LHCN-M2 (cell line): Measurements from ENCODE around the gene ATF6. TPM values are rescaled to one million over a fixed set of nuclear protein-coding genes. Genes with fewer than 3 reads are reported as not detected.
"Not testable (repeated sequence)": the region's sequence is repeated elsewhere in the genome, so short reads cannot be mapped to it uniquely, and the experiment has no call there.

Experiments
- DNase-seq: peaks from one replicate; pipeline ENCODE4 v3.0.0-alpha.2; 2012; ENCODE audit warnings: low read depth
- total RNA-seq: library from RNA; depleted of rRNA; stranded (reverse); fragments of >200 nt; gene quantifications from 2 replicates; pipeline ENCODE4 v1.2.3, GENCODE V29; 2014

Gene ATF6
- total RNA-seq, 1 experiment from 2014 or later, result 23.5 TPM

DNA sequence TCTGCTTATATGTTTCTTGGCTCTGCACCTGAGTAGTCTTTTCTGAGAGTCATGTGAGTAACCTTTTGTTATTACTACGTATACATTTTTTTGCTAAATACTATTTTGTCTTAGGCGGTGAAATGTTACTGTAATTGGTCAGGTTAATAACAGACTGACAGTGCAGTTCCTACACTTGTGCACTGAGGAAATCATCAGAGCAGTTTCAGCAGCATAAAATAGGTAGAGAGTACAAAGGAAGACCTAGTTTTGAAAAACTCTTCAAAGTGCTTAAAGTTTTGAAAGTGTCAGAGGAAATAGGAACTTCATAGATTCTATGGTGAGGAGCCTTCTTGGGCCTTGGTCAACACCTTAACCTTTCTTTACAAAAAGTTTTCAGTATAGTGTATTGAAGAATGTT, 11.1 kb downstream of the ATF6 start:
- no peak for DNase-seq

DNA sequence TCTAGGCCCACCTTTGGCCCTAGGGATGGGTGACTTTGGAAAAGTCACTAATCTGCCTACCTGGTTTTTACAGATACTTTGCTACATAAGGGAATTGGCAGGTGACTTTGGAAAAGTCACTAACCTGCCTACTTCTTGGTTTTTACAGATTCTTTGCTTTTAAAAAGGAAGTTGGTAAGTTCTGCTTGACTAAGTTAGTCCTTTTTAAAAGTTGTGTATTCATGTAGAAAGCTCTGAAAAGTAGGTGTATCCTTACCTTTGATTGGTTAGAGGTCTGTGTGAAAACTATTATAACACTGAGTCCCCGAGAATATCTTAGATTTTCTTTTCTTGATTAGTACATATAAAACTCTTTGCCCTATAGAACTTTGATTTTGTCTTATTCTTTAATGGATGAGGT, 12.4 kb downstream of the ATF6 start:
- no peak for DNase-seq

DNA sequence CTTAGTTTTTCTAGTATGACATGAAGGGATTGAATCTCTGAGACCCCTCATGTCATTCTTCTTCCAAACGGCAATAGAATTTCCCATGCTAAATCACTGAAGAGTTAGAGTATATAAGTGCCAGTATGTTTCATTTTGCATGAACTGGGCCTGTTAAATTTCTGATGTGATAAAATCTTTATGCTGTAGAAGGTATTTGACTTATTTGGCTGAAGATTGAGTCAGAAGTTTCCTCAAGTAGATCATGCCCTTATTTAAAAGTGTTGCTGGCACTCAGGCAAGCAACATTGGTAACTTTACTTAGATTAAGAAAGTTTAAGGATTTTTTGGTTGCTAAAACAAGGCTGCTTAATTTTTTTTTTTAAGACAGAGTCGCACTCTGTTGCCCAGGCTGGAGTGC, 13.3 kb downstream of the ATF6 start:
- DNase-seq, result no peak

DNA sequence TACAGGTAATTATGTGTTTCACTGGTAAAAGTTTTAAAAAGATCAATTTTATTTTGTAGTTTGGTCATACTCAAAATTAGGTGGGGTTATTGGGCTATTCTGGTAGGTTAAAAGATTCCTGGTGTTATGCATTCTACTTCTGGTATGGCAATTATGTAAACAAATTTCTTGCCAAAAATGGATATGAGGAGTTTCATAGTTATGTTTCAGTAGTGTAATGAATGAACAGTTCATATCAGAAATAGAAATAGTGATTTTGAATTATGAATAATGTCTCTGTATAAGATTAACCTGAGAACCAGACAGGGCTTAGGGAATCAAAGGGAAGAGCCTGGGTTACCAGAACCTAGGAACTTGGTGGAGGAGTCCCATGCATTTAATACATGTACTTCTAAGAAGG, 15.9 kb downstream of the ATF6 start:
- DNase-seq, result peak; percentile 25

DNA sequence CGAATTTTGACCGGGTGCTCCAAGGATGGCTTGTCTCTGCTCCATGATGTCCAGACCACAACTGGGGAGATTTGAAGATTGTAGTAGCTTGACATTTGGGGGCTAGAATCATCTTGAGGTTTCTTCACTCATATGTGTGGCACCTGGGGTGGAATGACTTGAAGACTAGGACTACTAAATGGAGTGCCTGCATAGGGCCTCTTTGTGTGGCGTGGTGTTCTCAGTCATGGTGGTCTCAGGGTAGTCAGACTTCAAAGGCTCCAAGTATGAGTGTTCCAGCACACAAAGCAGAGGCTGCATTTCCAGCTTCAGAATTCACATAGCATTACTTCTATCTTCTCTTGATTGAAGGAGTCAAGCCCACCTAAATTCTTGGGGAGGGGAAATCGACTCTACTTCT, 16.8 kb downstream of the ATF6 start:
- no peak for DNase-seq

DNA sequence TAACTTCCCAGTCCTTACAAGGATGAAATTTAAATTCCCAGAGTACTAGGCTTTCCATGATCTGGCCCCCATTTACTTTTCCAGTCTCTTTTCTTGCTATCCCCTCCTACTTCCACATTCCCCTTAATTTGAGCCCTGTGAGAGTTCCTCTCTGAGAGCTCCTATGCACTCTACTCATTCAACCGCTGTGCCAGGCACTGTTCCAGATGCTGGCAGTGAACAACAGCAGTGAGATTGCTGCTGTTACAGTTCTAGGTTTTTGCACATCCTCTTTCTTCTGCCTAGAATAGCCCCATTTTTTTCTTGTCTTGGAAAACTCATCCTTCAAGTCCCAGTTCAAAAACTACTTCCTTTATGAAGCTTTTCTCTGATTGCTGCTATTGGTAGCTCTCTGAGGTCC, 18.8 kb downstream of the ATF6 start:
- DNase-seq, result no peak

DNA sequence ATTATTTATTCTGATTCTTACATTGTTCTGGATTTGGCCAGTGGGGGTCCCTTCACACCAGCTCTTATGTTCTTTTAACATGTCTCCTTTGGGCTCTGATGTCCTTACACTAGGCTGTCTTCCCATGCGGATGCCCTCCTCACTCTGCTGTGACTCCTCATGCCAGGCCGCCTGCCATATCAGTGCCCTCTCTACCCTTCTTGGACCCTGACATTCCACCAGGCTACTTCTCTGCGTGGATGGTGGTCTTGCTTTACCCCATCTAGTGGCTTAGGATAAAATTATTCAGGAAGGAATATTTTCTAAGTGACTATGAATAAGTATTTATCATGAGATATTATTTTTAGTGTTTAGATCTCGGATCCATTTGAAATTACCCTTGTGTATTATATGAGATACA, 21.2 kb downstream of the ATF6 start:
- no peak for DNase-seq

DNA sequence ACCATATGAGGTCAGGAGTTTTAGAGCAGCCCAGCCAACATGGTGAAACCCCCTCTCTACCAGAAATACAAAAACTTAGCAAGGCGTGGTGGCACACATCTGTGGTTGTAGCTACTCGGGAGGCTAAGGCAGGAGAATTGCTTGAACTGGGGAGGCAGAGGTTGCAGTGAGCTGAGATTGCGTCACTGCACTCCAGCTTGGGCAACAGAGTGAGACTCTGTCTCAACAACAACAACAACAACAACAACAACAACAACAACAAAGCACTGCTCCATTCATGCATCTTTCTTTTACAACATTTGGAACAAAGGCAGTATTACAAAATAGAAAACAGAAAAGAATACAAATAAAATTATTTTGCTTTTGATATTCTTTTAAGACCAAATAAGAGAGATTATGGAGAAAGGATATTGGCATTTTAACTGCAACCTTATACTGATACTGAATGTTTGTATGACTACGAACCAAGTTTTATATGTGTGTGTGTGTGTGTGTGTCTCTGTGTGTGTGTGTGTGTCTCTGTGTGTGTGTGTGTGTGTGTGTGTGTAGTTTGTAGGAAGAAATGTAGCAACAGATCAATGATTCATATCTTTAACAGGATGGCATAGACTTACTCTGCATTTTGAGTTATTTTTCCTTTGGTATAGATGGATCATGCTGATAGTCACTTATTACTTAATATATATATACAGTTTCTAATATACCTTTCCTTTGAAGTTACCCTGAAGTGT, 24.6 kb downstream of the ATF6 start:
- no peak for DNase-seq

DNA sequence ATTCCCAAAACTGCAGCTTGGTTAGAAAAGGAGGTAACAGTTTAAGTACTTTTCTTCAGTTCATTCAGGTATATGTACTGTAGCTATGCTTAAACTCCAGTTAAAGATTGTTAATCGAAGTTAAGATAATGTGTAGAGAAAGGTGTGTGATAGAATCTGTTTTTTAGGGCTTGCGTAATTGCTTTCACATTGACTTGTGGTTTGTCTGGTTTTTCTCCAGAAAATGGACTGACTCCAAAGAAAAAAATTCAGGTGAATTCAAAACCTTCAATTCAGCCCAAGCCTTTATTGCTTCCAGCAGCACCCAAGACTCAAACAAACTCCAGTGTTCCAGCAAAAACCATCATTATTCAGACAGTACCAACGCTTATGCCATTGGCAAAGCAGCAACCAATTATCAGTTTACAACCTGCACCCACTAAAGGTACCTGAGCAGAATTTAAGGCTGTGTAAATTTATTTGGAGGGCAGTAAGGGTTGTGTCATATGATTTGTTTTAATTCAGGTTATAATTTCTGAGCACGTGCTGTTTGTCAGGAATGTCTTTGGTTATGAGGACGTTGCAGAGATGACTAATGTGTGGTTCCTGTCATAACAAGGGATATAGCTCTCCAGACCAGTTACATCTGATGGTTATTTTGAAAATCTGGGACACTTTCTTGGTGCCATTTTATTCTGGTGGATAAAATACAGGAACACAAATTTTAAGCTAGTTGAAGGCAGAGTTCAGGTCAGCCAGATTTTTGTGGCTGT, 26.0 kb downstream of the ATF6 start:
- DNase-seq, result peak; percentile 36

DNA sequence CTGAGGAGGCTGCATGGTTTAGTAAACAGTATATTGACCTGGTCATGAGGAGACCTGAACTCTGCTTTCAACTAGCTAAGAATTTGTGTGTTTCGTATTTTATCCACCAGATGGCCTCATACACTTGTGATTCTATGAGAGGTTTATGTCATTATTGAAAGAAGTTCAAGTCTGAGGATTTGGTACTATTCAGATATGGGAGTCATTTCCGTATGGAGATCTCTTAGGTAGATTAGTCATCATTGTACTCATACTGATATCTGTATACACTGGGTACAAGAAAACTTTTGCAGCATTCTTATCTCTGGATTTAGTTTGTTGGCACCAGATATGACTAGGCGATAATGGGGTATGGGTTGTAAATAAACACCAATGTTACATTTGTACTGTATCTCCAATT, 26.6 kb downstream of the ATF6 start:
- peak; percentile 86 for DNase-seq

DNA sequence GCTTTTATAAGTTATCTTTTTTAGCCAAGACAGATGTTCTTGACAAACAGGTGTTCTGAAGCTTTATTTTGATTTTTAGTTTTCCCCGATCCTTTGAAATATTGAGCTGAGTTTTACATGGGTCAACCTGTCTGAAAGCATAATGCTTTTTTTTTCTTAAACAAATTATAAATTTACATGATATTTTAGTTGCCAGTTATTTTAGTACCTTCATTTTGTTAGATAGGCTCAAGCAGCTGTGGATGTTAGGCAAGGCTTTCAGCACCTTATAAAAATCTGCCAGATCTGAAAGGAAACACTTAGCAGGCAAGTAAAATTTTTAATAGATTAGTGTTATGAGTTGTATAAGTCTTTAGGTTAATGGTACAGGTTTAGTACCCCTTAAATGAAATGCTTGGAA, 33.7 kb downstream of the ATF6 start:
- no peak for DNase-seq

DNA sequence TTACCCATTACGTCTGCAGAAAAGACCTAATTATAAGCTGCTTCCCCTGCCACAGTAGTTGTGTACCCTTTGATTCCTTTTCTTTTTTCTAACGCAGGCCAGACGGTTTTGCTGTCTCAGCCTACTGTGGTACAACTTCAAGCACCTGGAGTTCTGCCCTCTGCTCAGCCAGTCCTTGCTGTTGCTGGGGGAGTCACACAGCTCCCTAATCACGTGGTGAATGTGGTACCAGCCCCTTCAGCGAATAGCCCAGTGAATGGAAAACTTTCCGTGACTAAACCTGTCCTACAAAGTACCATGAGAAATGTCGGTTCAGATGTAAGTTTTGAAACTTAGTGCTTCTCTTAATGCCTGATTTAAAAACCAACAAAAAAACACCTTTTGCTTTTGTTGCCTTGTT, 35.8 kb downstream of the ATF6 start:
- no peak for DNase-seq

DNA sequence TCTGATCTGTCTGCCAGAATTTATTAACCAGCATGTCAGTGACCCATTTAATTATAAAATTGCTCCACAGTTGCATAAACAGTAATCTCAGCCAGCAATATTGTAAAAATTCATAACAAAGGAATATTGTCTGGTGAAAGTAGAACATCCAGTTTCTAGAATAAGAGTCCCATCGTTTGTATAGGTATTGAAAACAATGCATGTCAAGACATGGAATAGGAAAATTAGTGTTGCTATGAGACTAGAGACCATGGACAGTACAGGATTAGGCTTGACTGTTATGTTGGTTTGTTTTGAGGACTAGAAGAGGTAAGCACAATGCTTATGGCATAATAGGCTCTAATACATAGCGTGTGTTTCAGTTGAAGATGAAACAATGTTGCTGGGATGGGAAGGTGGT, 37.1 kb downstream of the ATF6 start:
- DNase-seq, result no peak

DNA sequence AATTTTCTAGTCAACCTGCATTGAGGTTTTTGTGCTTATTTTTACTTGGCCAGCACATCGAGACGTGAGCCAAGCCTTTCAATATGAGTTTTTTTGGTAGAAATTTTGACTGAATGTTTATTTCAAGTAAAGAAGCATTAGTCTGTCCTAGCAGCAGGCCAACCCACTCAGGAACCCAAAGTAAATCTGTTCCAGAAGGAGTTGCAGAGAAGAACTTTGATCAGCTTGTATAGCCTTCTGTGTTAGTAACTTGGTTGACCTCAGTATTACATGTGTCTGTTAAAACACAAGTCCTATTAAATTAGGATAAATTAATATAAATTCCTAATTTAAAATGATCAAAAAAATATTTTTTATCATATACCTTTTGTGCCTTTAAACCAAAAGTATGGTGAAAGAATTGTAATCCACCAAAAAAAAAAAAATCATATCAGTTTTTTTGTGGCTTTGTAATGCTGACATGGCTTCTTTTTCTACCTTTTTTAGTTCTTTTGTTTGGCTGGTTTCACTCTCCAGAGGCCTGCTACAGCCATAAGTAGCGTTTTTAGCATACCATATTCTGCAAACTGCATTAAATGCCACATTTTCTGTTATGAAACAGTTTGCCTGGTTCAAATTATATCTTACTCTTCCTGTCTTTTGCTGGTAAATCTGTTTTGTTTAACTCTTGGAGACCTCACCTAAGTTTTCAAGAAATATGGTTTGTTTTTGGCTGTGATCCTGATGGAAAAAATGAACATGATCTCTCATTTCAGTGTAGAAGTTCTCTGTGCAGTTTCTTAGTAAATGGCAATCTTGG, 39.5 kb downstream of the ATF6 start:
- no peak for DNase-seq

DNA sequence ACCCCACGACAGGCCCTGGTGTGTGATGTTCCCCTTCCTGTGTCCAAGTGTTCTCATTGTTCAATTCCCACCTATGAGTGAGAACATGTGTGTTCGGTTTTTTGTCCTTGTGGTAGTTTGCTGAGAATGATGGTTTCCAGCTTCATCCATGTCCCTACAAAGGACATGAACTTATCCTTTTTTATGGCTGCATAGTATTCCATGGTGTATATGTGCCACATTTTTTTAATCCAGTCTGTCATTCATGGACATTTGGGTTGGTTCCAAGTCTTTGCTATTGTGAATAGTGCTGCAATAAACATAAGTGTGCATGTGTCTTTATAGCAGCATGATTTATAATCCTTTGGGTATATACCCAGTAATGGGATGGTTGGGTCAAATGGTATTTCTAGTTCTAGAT, 43.1 kb downstream of the ATF6 start:
- DNase-seq, result not testable (repeated sequence)

DNA sequence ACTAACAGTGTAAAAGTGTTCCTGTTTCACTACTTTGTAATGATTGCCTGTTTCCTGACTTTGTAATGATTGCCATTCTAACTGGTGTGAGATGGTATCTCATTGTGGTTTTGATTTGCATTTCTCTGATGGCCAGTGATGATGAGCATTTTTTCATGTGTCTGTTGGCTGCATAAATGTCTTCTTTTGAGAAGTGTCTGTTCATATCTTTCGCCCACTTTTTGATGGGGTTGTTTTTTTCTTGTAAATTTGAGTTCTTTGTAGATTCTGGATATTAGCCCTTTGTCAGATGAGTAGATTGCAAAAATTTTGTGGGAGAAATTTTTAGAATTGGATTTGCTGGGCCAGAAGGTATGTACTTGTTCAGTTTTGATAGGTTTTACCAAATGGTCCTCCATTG, 43.5 kb downstream of the ATF6 start:
- DNase-seq, result not testable (repeated sequence)

DNA sequence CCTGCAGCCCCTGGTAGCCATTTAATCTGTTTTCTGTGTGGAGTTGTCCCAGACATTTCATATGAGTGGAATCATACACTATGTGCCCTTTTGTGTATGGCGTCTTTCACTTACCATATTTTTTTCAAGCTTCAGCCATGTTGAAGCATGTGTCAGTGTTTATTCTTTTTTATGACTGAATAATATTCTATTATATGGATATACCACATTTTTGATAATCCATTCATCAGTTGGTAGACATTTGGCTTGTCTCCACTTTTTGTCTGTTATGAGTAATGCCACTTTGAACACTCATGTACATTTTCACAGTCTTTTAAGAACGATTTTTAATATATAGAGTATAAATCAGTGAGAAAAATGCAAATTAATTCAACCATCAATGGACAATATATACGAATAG, 44.7 kb downstream of the ATF6 start:
- no peak for DNase-seq

DNA sequence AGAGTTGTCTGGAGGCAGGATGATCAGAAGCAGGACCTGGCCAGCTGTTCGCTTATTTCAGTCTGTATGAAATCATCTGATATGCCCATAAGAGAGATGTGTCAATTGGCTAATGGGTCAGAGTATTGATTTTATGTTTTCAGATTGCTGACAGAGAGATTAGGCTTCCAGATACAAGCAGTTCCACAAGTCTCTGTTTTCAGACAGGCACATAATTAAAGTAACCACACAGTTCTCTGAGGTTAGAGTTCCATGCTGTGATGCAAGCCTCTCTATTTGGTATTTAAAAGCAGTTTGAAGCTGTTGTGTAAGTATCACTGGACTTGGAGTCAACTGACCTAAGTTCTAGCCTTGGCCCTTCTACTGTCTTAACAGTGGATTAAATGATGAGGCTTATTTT, 50.1 kb downstream of the ATF6 start:
- DNase-seq, result peak; percentile 49

DNA sequence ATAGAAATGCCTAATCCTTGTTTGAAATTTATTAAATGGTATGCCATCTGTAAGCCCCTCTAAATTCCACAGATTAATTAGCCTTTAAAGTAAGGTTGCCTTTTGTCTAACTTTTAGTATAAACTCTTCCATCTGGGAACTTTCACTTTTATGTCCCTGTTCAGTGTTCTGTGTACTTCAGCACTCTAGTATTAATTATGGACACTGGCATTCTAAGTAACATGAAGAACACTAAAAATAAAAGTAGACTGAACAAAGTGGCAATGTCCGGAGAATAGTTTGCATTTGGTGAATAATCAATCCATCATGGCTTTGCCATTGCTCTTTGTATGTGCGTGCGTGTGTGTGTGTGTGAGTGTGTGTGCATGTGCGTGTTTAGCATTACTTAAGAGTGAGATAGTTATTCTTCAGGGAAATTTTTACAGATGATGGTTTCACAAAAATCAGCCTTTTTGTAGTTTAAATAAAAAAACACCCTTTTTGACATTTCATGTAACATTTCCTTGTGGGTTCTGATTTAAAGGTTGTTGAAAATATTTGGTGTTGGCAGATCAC, 51.1 kb downstream of the ATF6 start:
- no peak for DNase-seq

DNA sequence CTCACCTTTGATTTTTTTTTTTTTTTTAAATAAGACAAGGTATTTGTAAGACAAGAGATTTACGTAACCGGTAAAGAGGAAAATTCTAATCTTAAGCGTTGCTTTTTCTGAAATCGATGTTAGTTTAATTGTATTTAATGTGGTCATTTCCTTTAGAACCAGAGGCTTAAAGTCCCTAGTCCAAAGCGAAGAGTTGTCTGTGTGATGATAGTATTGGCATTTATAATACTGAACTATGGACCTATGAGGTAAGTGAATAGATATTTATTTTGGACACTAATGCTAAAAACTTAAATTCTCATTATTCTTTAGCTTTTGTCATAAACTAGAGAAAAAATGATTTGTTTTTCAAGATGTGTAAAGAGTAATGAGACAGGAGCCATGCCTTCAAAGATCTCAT, 54.8 kb downstream of the ATF6 start:
- DNase-seq, result no peak

DNA sequence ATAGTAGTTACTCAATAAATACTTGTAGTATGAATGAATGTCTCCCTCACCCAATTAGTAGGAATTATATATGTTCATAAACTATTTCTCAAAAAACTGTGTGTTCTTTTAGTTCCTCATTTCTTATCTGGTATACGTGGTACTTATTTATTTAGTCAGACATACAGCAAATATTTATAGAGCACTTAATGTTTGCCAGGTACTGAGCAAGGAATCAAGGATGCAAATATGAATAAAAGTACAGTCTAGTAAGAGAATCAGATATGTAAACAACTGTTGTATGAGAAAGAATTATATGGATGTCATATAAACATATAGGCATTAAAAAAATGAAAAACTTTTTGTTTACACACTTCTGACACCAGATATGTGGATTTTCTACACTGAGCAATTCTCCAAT, 58.5 kb downstream of the ATF6 start:
- DNase-seq, result no peak

DNA sequence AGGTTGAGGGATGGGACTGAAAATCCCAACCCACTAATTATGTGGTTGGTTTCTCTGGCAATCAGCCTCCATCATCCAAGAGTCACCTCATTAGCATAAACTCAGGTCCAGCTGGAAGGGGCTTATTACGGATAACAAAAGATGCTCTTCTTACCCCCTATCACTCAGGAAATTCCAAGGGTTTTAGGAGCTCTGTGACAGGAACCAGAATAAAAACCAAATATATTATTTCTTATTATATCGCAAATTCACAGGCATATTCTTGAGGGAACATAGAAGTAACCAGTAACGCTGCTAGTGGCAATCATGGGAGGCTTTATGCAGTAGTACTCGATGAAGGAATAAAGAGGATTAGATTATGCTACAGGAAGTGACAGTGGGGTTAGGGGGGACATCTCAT, 59.7 kb downstream of the ATF6 start:
- DNase-seq, result no peak
